IMR-90 (cell line): ENCODE data around the gene MNT. TPM values are rescaled to one million over a fixed set of nuclear protein-coding genes. Genes with fewer than 3 reads are reported as not detected.

ENCODE experiments used
- ATAC-seq: fragments of 200-7000 bp; cut with Tn5 transposase; 2 replicates; pipeline ENCODE4 v1.9.1; 2020; ENCODE audit warnings: low read depth, mild to moderate bottlenecking, moderate library complexity
- BruUV-seq: library from RNA; stranded (reverse); fragments of 400-500 nt; replicated peaks from 2 replicates; lab custom pipeline; 2021; lab: Mats Ljungman, UMichigan
- CTCF ChIA-PET: fragments of 300-600 bp; formaldehyde crosslinking; extraction: SDS; loops from one replicate; lab custom pipeline; 2021; ENCODE audit warnings: antibody characterized with exemption; lab: Yijun Ruan, JAX
- POLR2A ChIA-PET: fragments of 300-600 bp; sonication (Branson Sonifier 250); formaldehyde crosslinking; loops from one replicate; lab custom pipeline; 2022; ENCODE audit warnings: antibody characterized with exemption; ENCODE audit not compliant: unreplicated experiment; lab: Charles Lee
- DNase-seq: peaks from one replicate; pipeline ENCODE4 v3.0.0; 2013
- H2AFZ ChIP-seq: replicated peaks from 2 replicates; pipeline ENCODE3; 2013; ENCODE audit warnings: low read length, mild to moderate bottlenecking; ENCODE audit not compliant: poor library complexity
- H2AK5ac ChIP-seq: 2 replicates; pipeline ENCODE4 v1.6.1; 2013; ENCODE audit warnings: low read depth, low read length, inconsistent platforms
- H2AK9ac ChIP-seq: replicated peaks from 2 replicates; pipeline ENCODE3; 2013; ENCODE audit warnings: mild to moderate bottlenecking, low read depth, low read length, moderate library complexity; ENCODE audit not compliant: poor library complexity
- H2BK120ac ChIP-seq: 2 replicates; pipeline ENCODE4 v1.6.1; 2013; ENCODE audit warnings: low read depth, low read length, inconsistent platforms
- H2BK15ac ChIP-seq: 3 replicates; pipeline ENCODE4 v1.6.1; 2013; ENCODE audit warnings: low read depth, low read length, inconsistent platforms
- H2BK20ac ChIP-seq: 2 replicates; pipeline ENCODE4 v1.6.1; 2013; ENCODE audit warnings: low read depth, mild to moderate bottlenecking, inconsistent platforms, low read length, moderate library complexity
- H2BK5ac ChIP-seq: 2 replicates; pipeline ENCODE4 v1.6.1; 2013; ENCODE audit warnings: mild to moderate bottlenecking, low read depth, low read length, inconsistent platforms; ENCODE audit not compliant: poor library complexity, severe bottlenecking
- H3K14ac ChIP-seq: replicated peaks from 2 replicates; pipeline ENCODE4 v1.6.1; 2013; ENCODE audit warnings: low read depth, low read length, inconsistent platforms
- H3K18ac ChIP-seq: 2 replicates; pipeline ENCODE4 v1.6.1; 2013; ENCODE audit warnings: low read depth, low read length, control low read depth
- H3K23ac ChIP-seq: 2 replicates; pipeline ENCODE4 v1.6.1; 2013; ENCODE audit warnings: low read depth, low read length, inconsistent platforms
- H3K27ac ChIP-seq: 2 replicates; pipeline ENCODE4 v1.5.1; 2013; ENCODE audit warnings: mild to moderate bottlenecking, control low read depth, low read length; ENCODE audit not compliant: insufficient read depth
- H3K27me3 ChIP-seq: 2 replicates; pipeline ENCODE4 v1.6.1; 2013; ENCODE audit warnings: low read length; ENCODE audit not compliant: control insufficient read depth, insufficient read depth
- H3K36me3 ChIP-seq: 2 replicates; pipeline ENCODE4 v1.6.1; 2013; ENCODE audit warnings: low read length, mixed read lengths; ENCODE audit not compliant: control insufficient read depth, insufficient read depth
- H3K4ac ChIP-seq: 2 replicates; pipeline ENCODE4 v1.6.1; 2013; ENCODE audit warnings: low read depth, low read length, inconsistent platforms
- H3K4me1 ChIP-seq: 2 replicates; pipeline ENCODE4 v1.6.1; 2013; ENCODE audit warnings: low read length, mixed read lengths; ENCODE audit not compliant: control insufficient read depth, insufficient read depth
- H3K4me2 ChIP-seq: 2 replicates; pipeline ENCODE4 v1.6.1; 2013; ENCODE audit warnings: low read depth, mild to moderate bottlenecking, control low read depth, low read length, moderate library complexity
- H3K4me3 ChIP-seq: 2 replicates; pipeline ENCODE4 v1.5.1; 2013; ENCODE audit warnings: low read depth, mild to moderate bottlenecking, control low read depth, low read length, moderate library complexity; ENCODE audit not compliant: insufficient read depth
- H3K56ac ChIP-seq: 2 replicates; pipeline ENCODE4 v1.6.1; 2013; ENCODE audit warnings: low read length, inconsistent platforms; ENCODE audit not compliant: insufficient read depth; ENCODE audit errors: extremely low read depth
- H3K79me1 ChIP-seq, 2 experiments: 2 replicates each; pipeline ENCODE4 v1.6.1; 2013; ENCODE audit warnings: low read length in 2 of 2, inconsistent platforms in 1 of 2, low read depth in 1 of 2
- H3K9ac ChIP-seq: 2 replicates; pipeline ENCODE4 v1.6.1; 2013; ENCODE audit warnings: low read depth, low read length, control low read depth
- H3K9me1 ChIP-seq: 2 replicates; pipeline ENCODE4 v1.6.1; 2013; ENCODE audit warnings: low read length, inconsistent platforms; ENCODE audit not compliant: insufficient read depth
- H3K9me3 ChIP-seq: 2 replicates; pipeline ENCODE4 v1.6.1; 2013; ENCODE audit warnings: low read length; ENCODE audit not compliant: control insufficient read depth, insufficient read depth
- H4K20me1 ChIP-seq: 2 replicates; pipeline ENCODE4 v1.6.1; 2013; ENCODE audit warnings: low read length, inconsistent platforms; ENCODE audit not compliant: insufficient read depth
- H4K5ac ChIP-seq: 2 replicates; pipeline ENCODE4 v1.6.1; 2013; ENCODE audit warnings: mild to moderate bottlenecking, low read depth, low read length, control low read depth
- H4K8ac ChIP-seq, 2 experiments: 2 replicates each; pipeline ENCODE4 v1.6.1; 2013; ENCODE audit warnings: low read depth in 2 of 2, low read length in 2 of 2, control low read depth in 1 of 2, inconsistent platforms in 1 of 2
- H4K91ac ChIP-seq: 2 replicates; pipeline ENCODE4 v1.6.1; 2013; ENCODE audit warnings: low read depth, low read length, inconsistent platforms; ENCODE audit not compliant: insufficient read depth
- CEBPB ChIP-seq: IDR thresholded peaks from 2 replicates; pipeline ENCODE4 v1.6.1; 2012; ENCODE audit warnings: low read depth, low read length, improper control_type of control experiment
- SMC3 ChIP-seq: fragments of 150-350 bp; IDR thresholded peaks from 2 replicates; pipeline ENCODE4 v1.6.1; 2016; ENCODE audit warnings: low read depth, mild to moderate bottlenecking, antibody characterized with exemption, low read length, moderate library complexity
- WGBS, 2 experiments: methylation state at CpG; one replicate each; pipeline versions ENCODE4 v1.1.5 to v1.1.7; 2013; ENCODE audit warnings: missing lambda C conversion rate in 2 of 2; ENCODE audit not compliant: insufficient read length in 1 of 2; ENCODE audit errors: extremely low coverage in 2 of 2; 5-methylcytosine and 5-hydroxymethylcytosine counted together
- dilution Hi-C: fragments of 300-500 bp; cut with HindIII; formaldehyde crosslinking; loops from one replicate; pipeline ENCODE4 v1.14.3; 2018; ENCODE audit warnings: low sequenced_read_pairs; ENCODE audit not compliant: unreplicated experiment
- in situ Hi-C: fragments of 300-500 bp; cut with MboI; formaldehyde crosslinking; loops from 3 replicates; pipeline ENCODE4 v1.14.3; 2019; ENCODE audit warnings: low sequenced_read_pairs, inconsistent platforms, mixed read lengths
- intact Hi-C: fragments of 100-400 bp; cut with micrococcal nuclease; formaldehyde crosslinking; loops from 2 replicates; pipeline ENCODE4 v1.10.0; 2022
- polyA plus RNA-seq, 3 experiments: library from polyadenylated mRNA; depleted of rRNA; stranded (reverse); fragments of >200 nt; gene quantifications; 2 replicates each; pipeline ENCODE4 v1.2.3, GENCODE V29; 2012; ENCODE audit warnings: low replicate concordance in 1 of 3
- total RNA-seq: library from RNA; depleted of rRNA; stranded (reverse); fragments of >200 nt; gene quantifications from 2 replicates; pipeline ENCODE4 v1.2.3, GENCODE V29; 2012

Gene MNT
- total and polyA plus RNA-seq, 2 of the 4 experiments (the other 2 are of a cell fraction), result 1.4 to 8.3 TPM

DNA sequence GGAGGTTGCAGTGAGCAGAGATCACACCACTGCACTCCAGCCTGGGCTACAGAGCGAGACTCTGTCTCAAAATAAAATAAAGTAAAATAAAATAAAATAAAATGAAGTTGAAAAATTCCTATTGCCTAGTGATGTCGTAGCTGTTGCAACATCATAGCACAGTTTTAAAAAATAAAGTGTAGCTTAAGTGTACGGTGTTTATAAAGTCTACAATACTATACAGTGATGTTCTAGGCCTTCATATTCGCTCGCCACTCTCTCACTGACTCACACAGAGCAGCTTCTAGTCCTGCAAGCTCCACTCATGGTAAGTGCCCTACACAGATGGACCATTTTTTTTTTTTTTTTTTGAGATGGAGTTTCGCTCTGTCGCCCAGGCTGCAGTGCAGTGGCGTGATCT is 43.5 kb upstream of the MNT start:
- Histone ChIP-seq H4K91ac (no peak overlapping the region), H3K9ac (no peak overlapping the region), H3K79me1 (peaks cover 0 to 3% of the 10 kb centered on the region in 2 experiments; a peak in 2 of 4 replicates), H3K4me2 (no peak overlapping the region), H3K9me1 (peaks cover under 1% of the 10 kb centered on the region; the same call in 1 of the 2 replicates), H2BK15ac (no peak overlapping the region), H2AK5ac (no peak overlapping the region), H2BK120ac (no peak overlapping the region), H3K56ac (no peak overlapping the region), H2BK5ac (no peak overlapping the region), H3K9me3 (no peaks in the 10 kb centered on the region), H4K20me1 (no peaks in the 10 kb centered on the region), H4K5ac (no peak overlapping the region), H3K4me1 (peaks cover 5% of the 10 kb centered on the region), H3K4ac (no peak overlapping the region), H4K8ac (no peak overlapping the region), H3K27me3 (no peaks in the 10 kb centered on the region), H3K18ac (no peak overlapping the region), H3K4me3 (no peak overlapping the region), H3K27ac (peak overlapping the region; percentile 16; the same call in 1 of the 2 replicates), H2BK20ac (no peak overlapping the region), H2AFZ (no peak overlapping the region), H3K14ac (0 out of 2 replicates have a peak overlapping the region, but pooled peaks have one; percentile 15), H2AK9ac (no peak overlapping the region), H3K23ac (no peak overlapping the region), H3K36me3 (peaks cover 2% of the 10 kb centered on the region; the same call in 1 of the 2 replicates)
- dilution Hi-C loops (no loop called here), in situ Hi-C loops (no loop called here), intact Hi-C loops (no loop called here)
- DNase-seq, result peak; percentile 65
- ChIA-PET CTCF (interaction anchor here (0.6 kb wide), 1 partner anchor 390 kb away, joined by 3 read pairs; no protein-coding TSS in a partner anchor), POLR2A (no interaction called here)
- peak; percentile 87 for TF ChIP-seq CEBPB
- no peak for TF ChIP-seq SMC3
- ATAC-seq, result peak; percentile 49
- BruUV-seq, result no TSS peak
- no CpG with 5 or more reads among the region's 8 CpGs for WGBS, 2 experiments
